GM23338 (cell line): ENCODE results near the gene TMED8.

ENCODE experiments used
- CTCF ChIP-seq, 2 experiments: fragments of 200-600 bp in 1 of 2; sonication (generic) in 1 of 2; conservative IDR thresholded peaks; 2 replicates each; pipeline versions ENCODE4 v1.5.1 to v1.6.1; 2016 to 2017; ENCODE audit warnings: antibody characterized with exemption in 2 of 2, low read depth in 2 of 2, mild to moderate bottlenecking in 2 of 2, moderate library complexity in 1 of 2
- EZH2 ChIP-seq: fragments of 200-600 bp; sonication (generic); IDR thresholded peaks from one replicate; pipeline ENCODE4 v1.8.0; 2017; ENCODE audit warnings: antibody characterized with exemption, mild to moderate bottlenecking, low read depth; ENCODE audit not compliant: unreplicated experiment
- JUNB ChIP-seq: IDR thresholded peaks from one replicate; pipeline ENCODE4 v1.6.1; 2016; ENCODE audit warnings: antibody characterized with exemption; ENCODE audit not compliant: unreplicated experiment
- POLR2AphosphoS5 ChIP-seq: IDR thresholded peaks from 2 replicates; pipeline ENCODE4 v1.6.1; 2016; ENCODE audit warnings: antibody characterized with exemption, low read depth

GRCh38 chr14:77416836-77417235 lies 39.9 kb upstream of the TMED8 start:
- no peak for TF ChIP-seq JUNB
- TF ChIP-seq CTCF (conservative IDR thresholded peaks at IDR 0.05; ENCODE audit: low read depth in 2 of 2) = no peak
- no peak for TF ChIP-seq POLR2AphosphoS5
- no peak for TF ChIP-seq EZH2
